Erythroblast (primary cell): ENCODE measurements around the gene SFSWAP.

Source experiments
- GATA1 ChIP-seq: IDR thresholded peaks from 2 replicates; pipeline ENCODE4 v1.6.1; 2011; ENCODE audit warnings: low read depth, mild to moderate bottlenecking, control low read depth, low read length, moderate library complexity
- POLR2A ChIP-seq: IDR thresholded peaks from 2 replicates; pipeline ENCODE4 v1.6.1; 2011; ENCODE audit warnings: mild to moderate bottlenecking, low read length

GRCh38 chr12:131681257-131681620, 29.7 kb upstream of the SFSWAP start:
- no peak for TF ChIP-seq POLR2A
- no peak for TF ChIP-seq GATA1
